AG09319 (cell line): Measurements from ENCODE around the gene JUND.

ENCODE experiments used
- DNase-seq: peaks from one replicate; pipeline ENCODE4 v3.0.0-alpha.2; 2010; ENCODE audit warnings: low read depth; ENCODE audit errors: extremely low read depth
- CTCF ChIP-seq: IDR thresholded peaks from 2 replicates; pipeline ENCODE4 v1.5.1; 2011; ENCODE audit warnings: low read depth, mild to moderate bottlenecking, inconsistent platforms, low read length, moderate library complexity

JUND gene

GRCh38 chr19:18274219-18274780 is 7.1 kb downstream of the JUND start, which contains the start of gene IQCN:
Gene IQCN, minus strand, starts transcription at chr19:18274452. Its CDS starts 4,974 bp downstream, at chr19:18269478.
- no peak for DNase-seq
- no peak for TF ChIP-seq CTCF

GRCh38 chr19:18273561-18274218 is 7.7 kb downstream of the JUND start:
- no peak for TF ChIP-seq CTCF
- DNase-seq: no peak

- no peak for DNase-seq
- no peak for TF ChIP-seq CTCF
Measured at GRCh38 chr19:18271433-18271841, 10.0 kb downstream of the JUND start.

- DNase-seq: no peak
- TF ChIP-seq CTCF: no peak
Measured at GRCh38 chr19:18270326-18270725, 11.1 kb downstream of the JUND start.

- no peak for TF ChIP-seq CTCF
- DNase-seq: no peak
Measured at GRCh38 chr19:18269070-18269723, 12.2 kb downstream of the JUND start.

GRCh38 chr19:18266771-18267686 is 14.4 kb downstream of the JUND start:
- TF ChIP-seq CTCF: no peak
- no peak for DNase-seq

- no peak for DNase-seq
- TF ChIP-seq CTCF: no peak
Measured at GRCh38 chr19:18265582-18265981, 15.8 kb downstream of the JUND start.
